Transverse colon (tissue), 4 donors: ENCODE results near the gene NAALADL2. TPM values are rescaled to one million over a fixed set of nuclear protein-coding genes. Genes with fewer than 3 reads are reported as not detected.

Source experiments
- DNase-seq: peaks from one replicate; pipeline ENCODE4 v3.0.0-alpha.2; 2019
- H3K27ac ChIP-seq, 4 donors: fragments of 200-600 bp; sonication (generic); 2 replicates each; pipeline ENCODE4 v1.5.1; 2016 to 2018; ENCODE audit warnings: inconsistent platforms in 4 of 4
- H3K27me3 ChIP-seq: fragments of 200-600 bp; sonication (generic); 2 replicates; pipeline ENCODE4 v1.5.1; 2017; ENCODE audit warnings: inconsistent platforms
- H3K36me3 ChIP-seq, 4 donors: fragments of 200-600 bp; sonication (generic); 2 replicates each; pipeline ENCODE4 v1.5.1; 2017 to 2019; ENCODE audit warnings: inconsistent platforms in 4 of 4
- H3K4me1 ChIP-seq, 4 donors: fragments of 200-600 bp; sonication (generic); 2 replicates each; pipeline ENCODE4 v1.5.1; 2017 to 2020; ENCODE audit warnings: inconsistent platforms in 4 of 4
- H3K4me3 ChIP-seq, 4 donors: fragments of 200-600 bp; sonication (generic); 1 replicate in 1 of 4; 2 replicates in 3 of 4; pipeline versions ENCODE4 v1.5.1 to v1.6.1; 2017 to 2019; ENCODE audit warnings: inconsistent platforms in 4 of 4
- H3K9me3 ChIP-seq, 2 donors: fragments of 200-600 bp; sonication (generic); 2 replicates each; pipeline ENCODE4 v1.5.1; 2017 to 2019; ENCODE audit warnings: inconsistent platforms in 2 of 2
- CTCF ChIP-seq, 5 experiments: fragments of 200-600 bp in 3 of 5; fragments of 450-650 bp in 2 of 5; sonication (generic) in 3 of 5; IDR thresholded peaks; 1 replicate in 2 of 5; 2 replicates in 3 of 5; pipeline ENCODE4 v1.5.1; 2016 to 2017; ENCODE audit warnings: antibody characterized with exemption in 5 of 5, inconsistent platforms in 3 of 5, mild to moderate bottlenecking in 2 of 5, moderate library complexity in 1 of 5
- EP300 ChIP-seq: sonication (generic); formaldehyde crosslinking; IDR thresholded peaks from one replicate; pipeline ENCODE4 v1.6.1; 2017; ENCODE audit warnings: antibody characterized with exemption, low read depth
- POLR2A ChIP-seq: fragments of 450-650 bp; IDR thresholded peaks from one replicate; pipeline ENCODE4 v1.6.1; 2016; ENCODE audit warnings: antibody characterized with exemption, mild to moderate bottlenecking, moderate library complexity
- POLR2AphosphoS5 ChIP-seq, 3 donors: sonication (generic); formaldehyde crosslinking; IDR thresholded peaks; one replicate each; pipeline ENCODE4 v1.6.1; 2016; ENCODE audit warnings: antibody characterized with exemption in 3 of 3
- WGBS, 2 donors: methylation state at CpG; one replicate each; pipeline ENCODE4 v1.1.5; 2018; ENCODE audit warnings: low coverage in 1 of 2; 5-methylcytosine and 5-hydroxymethylcytosine counted together
- in situ Hi-C, 4 donors: fragments of 200-750 bp; cut with MboI; loops; one replicate each; pipeline versions ENCODE4 v1.15.0 to v1.15.1; 2017; ENCODE audit warnings: low sequenced_read_pairs in 3 of 4, low pct_ligation_motif_present in 1 of 4, low pct_unique_long_range_greater_than_20kb in 1 of 4
- intact Hi-C: fragments of 100-400 bp; cut with DNase I; formaldehyde crosslinking; loops from one replicate; pipeline ENCODE4 v1.15.1; 2023; ENCODE audit warnings: low total_unique reads
- total RNA-seq, 4 donors: library from RNA; depleted of rRNA; stranded (reverse); fragments of >200 nt; gene quantifications; one replicate each; pipeline ENCODE4 v1.1.0, GENCODE V29; 2016

NAALADL2 gene
- total RNA-seq, 4 donors from 2014 or later: 10.1 to 22.7 (median 15.1) TPM

GRCh38 chr3:175410251-175410650 lies 551.1 kb downstream of the NAALADL2 start:
- intact Hi-C loops: no loop called here
- no peaks in the 10 kb centered on the region for H3K4me1 ChIP-seq
- DNase-seq: no peak
- in situ Hi-C loops: no loop called here
- H3K36me3 ChIP-seq: no peaks in the 10 kb centered on the region
- H3K9me3 ChIP-seq: no peaks in the 10 kb centered on the region
- H3K27ac ChIP-seq: no peak overlapping the region
- H3K27me3 ChIP-seq: no peaks in the 10 kb centered on the region
- TF ChIP-seq CTCF (IDR thresholded peaks at IDR 0.05) (no peak), POLR2AphosphoS5 (IDR thresholded peaks at IDR 0.05) (no peak), POLR2A (no peak), EP300 (no peak)
- WGBS, 2 donors: 77 to 78% methylated on average over 1 of the region's 1 CpG
- no peak overlapping the region for H3K4me3 ChIP-seq

DNA sequence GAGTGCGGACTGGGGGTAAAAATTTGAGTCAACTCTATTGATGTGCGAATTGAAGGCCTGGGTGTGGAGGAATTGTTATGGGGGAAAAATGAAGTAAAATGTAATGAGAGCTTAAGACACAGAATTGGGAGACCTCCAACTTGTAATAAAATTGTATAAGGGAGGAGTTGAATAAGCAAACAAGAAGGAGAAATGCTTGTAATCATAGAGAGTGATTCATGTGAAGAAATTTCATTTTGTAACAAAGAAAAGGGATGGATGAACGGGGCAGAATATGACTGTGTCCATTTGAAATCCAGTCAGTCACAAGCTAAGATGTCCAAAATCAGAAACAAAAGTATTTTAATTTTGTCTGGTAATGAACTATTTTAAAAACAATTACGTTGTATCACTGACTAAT lies 552.3 kb downstream of the NAALADL2 start:
- no peaks in the 10 kb centered on the region for H3K36me3 ChIP-seq
- in situ Hi-C loops (no loop called here), intact Hi-C loops (no loop called here)
- no peak overlapping the region for H3K4me3 ChIP-seq
- no peaks in the 10 kb centered on the region for H3K4me1 ChIP-seq
- no peak for TF ChIP-seq EP300
- no peak for TF ChIP-seq POLR2A
- TF ChIP-seq POLR2AphosphoS5 (IDR thresholded peaks at IDR 0.05): no peak
- no peak for TF ChIP-seq CTCF (IDR thresholded peaks at IDR 0.05)
- no peak overlapping the region for H3K27ac ChIP-seq
- 79 to 81% methylated on average over 4 of the region's 4 CpGs for WGBS, 2 donors
- DNase-seq: no peak
- H3K9me3 ChIP-seq: no peaks in the 10 kb centered on the region
- no peaks in the 10 kb centered on the region for H3K27me3 ChIP-seq

- Histone ChIP-seq H3K27ac (no peak overlapping the region), H3K9me3 (no peaks in the 10 kb centered on the region), H3K36me3 (no peaks in the 10 kb centered on the region), H3K4me1 (no peaks in the 10 kb centered on the region), H3K27me3 (no peaks in the 10 kb centered on the region), H3K4me3 (no peak overlapping the region)
- no peak for DNase-seq
- in situ Hi-C loops (no loop called here), intact Hi-C loops (no loop called here)
- TF ChIP-seq CTCF (IDR thresholded peaks at IDR 0.05) (no peak), POLR2AphosphoS5 (IDR thresholded peaks at IDR 0.05) (no peak), POLR2A (no peak), EP300 (no peak)
- WGBS, 2 donors: 85 to 87% methylated on average over 6 of the region's 6 CpGs
Measured at GRCh38 chr3:175411946-175412345, 552.8 kb downstream of the NAALADL2 start.

GRCh38 chr3:175413926-175414325 lies 554.8 kb downstream of the NAALADL2 start:
- Histone ChIP-seq H3K27ac (no peak overlapping the region), H3K4me3 (no peak overlapping the region), H3K36me3 (no peaks in the 10 kb centered on the region), H3K9me3 (no peaks in the 10 kb centered on the region), H3K4me1 (no peaks in the 10 kb centered on the region), H3K27me3 (no peaks in the 10 kb centered on the region)
- intact Hi-C loops (no loop called here), in situ Hi-C loops (no loop called here)
- TF ChIP-seq CTCF (IDR thresholded peaks at IDR 0.05) (no peak), EP300 (no peak), POLR2AphosphoS5 (IDR thresholded peaks at IDR 0.05) (no peak), POLR2A (no peak)
- 68 to 73% methylated on average over 4 of the region's 4 CpGs for WGBS, 2 donors
- DNase-seq: no peak
